ENCODE data around the gene ADD3.

DNA sequence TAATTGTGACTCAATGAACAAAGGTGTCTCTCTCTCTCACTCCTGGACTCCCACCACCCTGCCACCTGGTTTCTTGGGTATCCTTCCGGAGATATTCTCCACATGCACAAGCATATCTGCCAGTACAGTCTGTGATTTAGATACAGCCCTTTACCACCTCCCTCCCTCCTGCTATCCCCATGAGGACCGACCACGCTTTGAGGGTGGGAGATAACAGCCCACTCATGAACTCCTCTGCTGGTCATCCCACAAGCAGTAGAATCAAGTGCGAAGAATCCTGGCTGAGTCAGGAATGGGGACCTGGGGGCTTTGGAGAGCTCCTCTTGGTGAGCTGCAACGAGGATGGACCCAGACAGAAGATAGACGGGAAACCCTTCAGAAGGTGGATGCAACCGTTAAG is 171.4 kb downstream of the ADD3 start:
- TF ChIP-seq, protein P1, sequence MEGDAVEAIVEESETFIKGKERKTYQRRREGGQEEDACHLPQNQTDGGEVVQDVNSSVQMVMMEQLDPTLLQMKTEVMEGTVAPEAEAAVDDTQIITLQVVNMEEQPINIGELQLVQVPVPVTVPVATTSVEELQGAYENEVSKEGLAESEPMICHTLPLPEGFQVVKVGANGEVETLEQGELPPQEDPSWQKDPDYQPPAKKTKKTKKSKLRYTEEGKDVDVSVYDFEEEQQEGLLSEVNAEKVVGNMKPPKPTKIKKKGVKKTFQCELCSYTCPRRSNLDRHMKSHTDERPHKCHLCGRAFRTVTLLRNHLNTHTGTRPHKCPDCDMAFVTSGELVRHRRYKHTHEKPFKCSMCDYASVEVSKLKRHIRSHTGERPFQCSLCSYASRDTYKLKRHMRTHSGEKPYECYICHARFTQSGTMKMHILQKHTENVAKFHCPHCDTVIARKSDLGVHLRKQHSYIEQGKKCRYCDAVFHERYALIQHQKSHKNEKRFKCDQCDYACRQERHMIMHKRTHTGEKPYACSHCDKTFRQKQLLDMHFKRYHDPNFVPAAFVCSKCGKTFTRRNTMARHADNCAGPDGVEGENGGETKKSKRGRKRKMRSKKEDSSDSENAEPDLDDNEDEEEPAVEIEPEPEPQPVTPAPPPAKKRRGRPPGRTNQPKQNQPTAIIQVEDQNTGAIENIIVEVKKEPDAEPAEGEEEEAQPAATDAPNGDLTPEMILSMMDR (optimal IDR thresholded peaks at IDR 0.05 in 1 of 3, IDR thresholded peaks at IDR 0.05 in 1 of 3, conservative IDR thresholded peaks at IDR 0.05 in 1 of 3; ENCODE audit: extremely low read depth in 1 of 3, insufficient read depth in 2 of 3, low read length in 3 of 3), result no peak
- no peak for TF ChIP-seq EZH2 (IDR thresholded peaks at IDR 0.05; ENCODE audit: low read length)

All from keratinocyte (primary cell).